ENCODE measurements around the gene ADGRL1. TPM values are rescaled to one million over a fixed set of nuclear protein-coding genes. Genes with fewer than 3 reads are reported as not detected.

ADGRL1 gene
- total and polyA plus RNA-seq, 2 of the 8 experiments (the other 6 are each of a cell fraction or from before 2014, with no cell fraction given), result 95.6 to 112 TPM

- ChIA-PET CTCF (ENCODE audit: partially characterized antibody) (interaction anchor here (1.0 kb wide), 1 partner anchor 33 kb away, joined by 3 read pairs; no protein-coding TSS in a partner anchor), POLR2A (ENCODE audit: partially characterized antibody) (no interaction called here)
- Histone ChIP-seq H4K91ac (replicated peaks; ENCODE audit: insufficient read length, low read length) (no peak overlapping the region), H2BK15ac (ENCODE audit: low read length) (no peak overlapping the region), H2AFZ (ENCODE audit: low read length) (no peak overlapping the region), H2BK12ac (ENCODE audit: low read depth, low read length) (no peak overlapping the region), H3K79me1 (ENCODE audit: low read depth, low read length) (peaks cover 3% of the 10 kb centered on the region), H3K36me3 (ENCODE audit: control insufficient read depth in 2 of 4, insufficient read depth in 4 of 4, low read length in 3 of 4) (peaks cover 5 to 12% (median 8%) of the 10 kb centered on the region in 4 experiments; a peak in 6 of 8 replicates), H3K4ac (replicated peaks; ENCODE audit: insufficient read length, low read depth, low read length) (no peak overlapping the region), H3K4me2 (ENCODE audit: insufficient read depth in 1 of 2, low read depth in 2 of 2, low read length in 2 of 2) (no peak overlapping the region), H2AK5ac (ENCODE audit: low read depth, low read length) (no peak overlapping the region), H3K27me3 (replicated peaks in 1 of 4; ENCODE audit: control insufficient read depth in 3 of 4, extremely low read depth in 1 of 4, insufficient read depth in 3 of 4, low read length in 3 of 4) (no peaks in the 10 kb centered on the region), H4K5ac (ENCODE audit: insufficient read length, low read depth, low read length) (no peak overlapping the region), H2BK5ac (ENCODE audit: low read depth, low read length) (no peak overlapping the region), H3K23me2 (ENCODE audit: low read depth, low read length) (no peaks in the 10 kb centered on the region), H3K4me1 (replicated peaks in 1 of 4; ENCODE audit: control insufficient read depth in 3 of 4, insufficient read depth in 4 of 4, low read length in 3 of 4) (no peaks in the 10 kb centered on the region), H3K18ac (ENCODE audit: extremely low read depth, low read length) (no peak overlapping the region), H3K56ac (replicated peaks; ENCODE audit: insufficient read length, low read depth, low read length) (no peak overlapping the region), H4K8ac (ENCODE audit: extremely low read depth, insufficient read depth, low read length) (no peak overlapping the region), H4K20me1 (replicated peaks in 1 of 2; ENCODE audit: control insufficient read depth in 1 of 2, insufficient read depth in 2 of 2, low read length in 2 of 2) (peaks cover 16 to 38% of the 10 kb centered on the region in 2 experiments), H3K9ac (replicated peaks in 1 of 4; ENCODE audit: extremely low read depth in 1 of 4, low read depth in 3 of 4, low read length in 3 of 4) (no peak overlapping the region), H3K79me2 (ENCODE audit: control insufficient read depth in 1 of 2, insufficient read depth in 2 of 2, low read length in 2 of 2) (peaks cover 0 to 22% of the 10 kb centered on the region in 2 experiments; a peak in 2 of 4 replicates), H2BK20ac (ENCODE audit: low read length) (no peak overlapping the region), H3K23ac (ENCODE audit: insufficient read length) (no peak overlapping the region), H3K4me3 (ENCODE audit: extremely low read depth in 1 of 4, insufficient read depth in 2 of 4, low read depth in 3 of 4, low read length in 4 of 4) (no peak overlapping the region), H3K27ac (ENCODE audit: low read depth, low read length) (no peak overlapping the region), H3K9me3 (ENCODE audit: insufficient read depth in 2 of 2, low read depth in 1 of 2, low read length in 1 of 2) (no peaks in the 10 kb centered on the region), H2BK120ac (replicated peaks; ENCODE audit: low read depth, low read length) (no peak overlapping the region), H3K14ac (ENCODE audit: insufficient read length) (no peak overlapping the region)
- DNase-seq (ENCODE audit: low read depth in 1 of 2, low spot score in 2 of 2), result no peak
- 86% methylated on average over 6 of the region's 6 CpGs; no CpG with 5 or more reads in 1 of the 2 experiments for WGBS, 2 experiments (ENCODE audit: extremely low coverage in 1 of 2, insufficient coverage in 1 of 2, insufficient read length in 1 of 2, insufficient replicate concordance in 2 of 2, low coverage in 1 of 2, low lambda C conversion rate in 2 of 2, missing lambda C conversion rate in 1 of 2)
- FAIRE-seq, result no peak
- TF ChIP-seq SIX5 (IDR thresholded peaks at IDR 0.05; ENCODE audit: low read depth, low read length) (no peak), EGR1 (IDR thresholded peaks at IDR 0.05; ENCODE audit: borderline replicate concordance, low read depth, low read length) (no peak), BRCA1 (IDR thresholded peaks at IDR 0.05; ENCODE audit: low read depth, low read length) (no peak), GABPA (IDR thresholded peaks at IDR 0.05; ENCODE audit: borderline replicate concordance, insufficient read depth, low read length) (no peak), PHF8 (conservative IDR thresholded peaks at IDR 0.05; ENCODE audit: low read depth, low read length) (no peak)
Measured at GRCh38 chr19:14181906-14182305, 24.1 kb downstream of the ADGRL1 start.
